Measurements from ENCODE around the gene TIFAB.

GRCh38 chr5:135456238-135457099, 4.3 kb upstream of the TIFAB start:
- TF ChIP-seq CTCF (conservative IDR thresholded peaks at IDR 0.05; ENCODE audit: low read depth, low read length) (no peak), EZH2 (IDR thresholded peaks at IDR 0.05; ENCODE audit: low read length, unreplicated experiment) (no peak)
